ENCODE data around the gene PPP1R12A. TPM values are rescaled to one million over a fixed set of nuclear protein-coding genes. Genes with fewer than 3 reads are reported as not detected.
"Not testable (repeated sequence)": the region's sequence is repeated elsewhere in the genome, so short reads cannot be mapped to it uniquely, and the experiment has no call there.

The PPP1R12A gene
- total RNA-seq: 56.9 and 86.9 TPM in 2 replicates

DNA sequence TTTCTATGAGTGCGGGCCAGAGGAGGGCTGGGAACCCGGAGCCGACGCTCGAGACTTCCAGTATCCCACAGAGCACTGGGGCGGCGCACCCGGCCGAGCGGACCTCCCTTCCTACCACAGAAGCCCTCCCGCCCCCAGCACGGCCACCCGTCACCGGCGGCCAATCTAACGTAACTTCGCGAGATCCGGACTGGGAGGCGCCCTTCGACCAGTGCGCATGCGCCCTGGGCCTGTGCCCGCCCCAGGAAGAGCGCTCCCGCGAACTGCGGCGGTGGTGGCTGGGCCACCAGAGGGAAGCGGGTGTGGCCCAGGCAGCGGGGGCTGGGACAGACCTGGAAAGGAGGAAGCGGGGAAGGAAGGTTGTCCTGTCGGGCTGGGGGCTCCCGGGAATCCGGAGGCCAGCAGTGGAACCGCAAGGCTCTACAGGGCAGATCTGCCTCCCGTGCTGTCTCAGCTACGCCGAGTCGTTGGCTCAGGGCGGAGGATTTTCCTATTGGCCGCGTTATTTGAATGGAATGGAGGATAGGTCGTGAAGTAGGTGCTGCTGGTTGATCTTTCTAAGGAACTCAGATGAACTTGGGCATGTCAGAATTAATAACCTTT, at the start of gene PPP1R12A:
TSS of gene PPP1R12A (minus strand) at position 77 of the 603 bp plus-strand sequence. CDS start 166 bp downstream, outside the sequence.
- DNase-seq (ENCODE audit: low read depth): peak; percentile 88
- H3K4me3 ChIP-seq (ENCODE audit: low read depth, low read length): peak within 1 kb of the TSS; percentile 86
- H3K27me3 ChIP-seq (ENCODE audit: control insufficient read depth, insufficient read depth, low read length): no peaks in the 10 kb centered on the region
- no peaks in the 10 kb centered on the region for H3K36me3 ChIP-seq (ENCODE audit: control insufficient read depth, insufficient read depth, low read length)
- FAIRE-seq: no peak
- TF ChIP-seq, protein P1, sequence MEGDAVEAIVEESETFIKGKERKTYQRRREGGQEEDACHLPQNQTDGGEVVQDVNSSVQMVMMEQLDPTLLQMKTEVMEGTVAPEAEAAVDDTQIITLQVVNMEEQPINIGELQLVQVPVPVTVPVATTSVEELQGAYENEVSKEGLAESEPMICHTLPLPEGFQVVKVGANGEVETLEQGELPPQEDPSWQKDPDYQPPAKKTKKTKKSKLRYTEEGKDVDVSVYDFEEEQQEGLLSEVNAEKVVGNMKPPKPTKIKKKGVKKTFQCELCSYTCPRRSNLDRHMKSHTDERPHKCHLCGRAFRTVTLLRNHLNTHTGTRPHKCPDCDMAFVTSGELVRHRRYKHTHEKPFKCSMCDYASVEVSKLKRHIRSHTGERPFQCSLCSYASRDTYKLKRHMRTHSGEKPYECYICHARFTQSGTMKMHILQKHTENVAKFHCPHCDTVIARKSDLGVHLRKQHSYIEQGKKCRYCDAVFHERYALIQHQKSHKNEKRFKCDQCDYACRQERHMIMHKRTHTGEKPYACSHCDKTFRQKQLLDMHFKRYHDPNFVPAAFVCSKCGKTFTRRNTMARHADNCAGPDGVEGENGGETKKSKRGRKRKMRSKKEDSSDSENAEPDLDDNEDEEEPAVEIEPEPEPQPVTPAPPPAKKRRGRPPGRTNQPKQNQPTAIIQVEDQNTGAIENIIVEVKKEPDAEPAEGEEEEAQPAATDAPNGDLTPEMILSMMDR (IDR thresholded peaks at IDR 0.05; ENCODE audit: insufficient read depth, low read length, severe bottlenecking): peak; percentile 18

DNA sequence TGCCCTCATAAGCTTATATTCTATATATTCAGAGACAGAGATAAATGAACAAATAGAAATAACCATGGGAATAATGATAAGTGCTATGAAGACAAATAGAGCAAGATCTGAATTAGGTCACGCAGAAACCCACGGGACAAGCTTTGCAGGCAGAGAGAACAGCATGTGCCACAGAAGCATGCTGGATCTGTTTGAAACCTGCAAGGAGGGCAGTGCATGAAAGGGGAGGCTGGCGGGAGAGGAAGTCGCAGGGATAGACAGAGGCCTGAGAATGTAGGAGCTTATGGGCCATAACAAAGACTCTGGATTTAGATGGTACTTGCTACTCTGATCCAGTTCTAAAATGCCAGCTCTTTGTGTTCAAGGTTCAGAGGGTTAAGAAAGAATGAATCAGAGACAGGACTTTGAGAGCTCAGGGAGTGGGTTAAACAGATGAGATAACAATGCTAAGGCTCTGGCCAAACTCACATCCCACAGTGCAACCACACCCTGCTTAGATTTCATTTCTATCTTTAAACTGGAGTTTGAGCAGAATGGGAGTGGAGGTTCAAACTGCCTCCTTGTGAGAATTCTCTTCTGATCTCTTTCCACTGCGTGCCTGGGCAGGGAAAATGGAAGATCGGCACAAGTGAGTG, 49.2 kb upstream of the PPP1R12A start:
- no peak overlapping the region for H3K4me3 ChIP-seq (ENCODE audit: low read depth, low read length)
- peak; percentile 25 for DNase-seq (ENCODE audit: low read depth)
- no peaks in the 10 kb centered on the region for H3K36me3 ChIP-seq (ENCODE audit: control insufficient read depth, insufficient read depth, low read length)
- TF ChIP-seq, protein P1 (IDR thresholded peaks at IDR 0.05; ENCODE audit: insufficient read depth, low read length, severe bottlenecking): no peak
- no peak for FAIRE-seq
- H3K27me3 ChIP-seq (ENCODE audit: control insufficient read depth, insufficient read depth, low read length): no peaks in the 10 kb centered on the region

DNA sequence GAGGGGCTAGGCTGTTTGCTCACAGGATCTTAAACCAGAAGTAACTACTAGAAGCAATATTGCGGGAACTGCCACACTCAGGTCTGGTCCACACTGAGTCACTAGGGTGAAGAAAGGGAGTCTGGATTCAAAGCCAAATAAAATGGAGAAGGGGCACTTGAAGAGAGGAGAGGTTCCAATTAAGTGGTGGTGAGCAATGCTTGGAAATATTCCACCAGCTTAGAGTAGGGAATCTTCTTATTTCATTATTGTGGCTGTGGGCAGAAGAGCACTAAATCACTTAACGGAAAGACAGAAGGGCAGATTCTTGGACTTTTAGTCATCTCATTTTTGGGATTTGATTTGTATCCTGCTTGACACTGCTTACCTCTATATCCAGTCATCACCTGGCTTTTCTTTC, 48.6 kb upstream of the PPP1R12A start:
- no peak for FAIRE-seq
- H3K4me3 ChIP-seq (ENCODE audit: low read depth, low read length): no peak overlapping the region
- DNase-seq (ENCODE audit: low read depth): peak; percentile 9
- no peaks in the 10 kb centered on the region for H3K27me3 ChIP-seq (ENCODE audit: control insufficient read depth, insufficient read depth, low read length)
- H3K36me3 ChIP-seq (ENCODE audit: control insufficient read depth, insufficient read depth, low read length): no peaks in the 10 kb centered on the region
- TF ChIP-seq, protein P1 (IDR thresholded peaks at IDR 0.05; ENCODE audit: insufficient read depth, low read length, severe bottlenecking): no peak

DNA sequence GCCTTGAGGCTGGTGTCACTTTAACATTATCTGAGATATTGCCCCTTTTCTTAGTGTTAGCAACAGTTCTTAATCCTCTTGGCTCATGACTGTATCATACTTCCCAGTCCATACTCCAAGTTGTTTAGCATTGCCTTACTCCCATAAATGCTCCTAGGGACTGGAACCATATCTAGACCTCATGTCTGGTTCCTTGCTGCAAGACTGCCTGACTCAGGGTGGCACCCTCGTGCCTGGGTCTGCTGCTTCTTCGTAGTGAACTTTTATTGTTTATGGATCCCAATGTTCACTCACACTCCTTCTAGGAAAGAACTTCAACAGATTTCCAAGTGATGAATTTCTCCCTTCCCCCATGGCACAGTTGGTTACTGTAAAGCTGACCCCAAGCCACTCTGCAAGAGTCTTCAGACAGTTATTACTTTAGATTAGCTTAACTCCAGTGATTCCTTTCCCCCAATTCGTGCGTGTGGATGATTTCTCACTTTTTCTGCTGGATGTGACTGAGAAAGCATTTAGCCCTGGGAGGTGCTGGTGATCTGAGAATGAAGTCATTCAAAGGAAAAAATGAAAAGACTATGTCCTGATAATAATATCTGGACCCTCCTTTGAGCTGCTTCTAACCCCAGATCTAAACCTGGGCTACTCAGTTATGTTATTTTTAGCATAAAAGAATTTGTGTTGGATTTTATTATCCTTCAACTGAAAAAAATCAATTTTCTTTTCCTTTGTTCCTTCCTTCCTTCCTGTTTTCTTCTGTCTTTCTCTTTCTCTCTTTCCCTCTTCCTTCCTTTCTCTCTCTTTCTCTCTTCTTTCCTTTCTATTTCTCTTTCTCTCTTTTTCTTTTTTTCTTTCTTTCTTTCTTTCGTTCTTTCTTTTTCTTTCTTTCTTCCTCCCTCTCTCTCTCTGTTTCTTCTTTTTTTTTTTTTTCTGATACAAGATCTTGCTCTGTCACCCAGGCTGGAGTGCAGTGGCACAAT, 47.5 kb upstream of the PPP1R12A start:
- DNase-seq (ENCODE audit: low read depth) (no peak), FAIRE-seq (no peak)
- TF ChIP-seq, protein P1 (IDR thresholded peaks at IDR 0.05; ENCODE audit: insufficient read depth, low read length, severe bottlenecking): no peak
- H3K4me3 ChIP-seq (ENCODE audit: low read depth, low read length): no peak overlapping the region
- no peaks in the 10 kb centered on the region for H3K27me3 ChIP-seq (ENCODE audit: control insufficient read depth, insufficient read depth, low read length)
- no peaks in the 10 kb centered on the region for H3K36me3 ChIP-seq (ENCODE audit: control insufficient read depth, insufficient read depth, low read length)

DNA sequence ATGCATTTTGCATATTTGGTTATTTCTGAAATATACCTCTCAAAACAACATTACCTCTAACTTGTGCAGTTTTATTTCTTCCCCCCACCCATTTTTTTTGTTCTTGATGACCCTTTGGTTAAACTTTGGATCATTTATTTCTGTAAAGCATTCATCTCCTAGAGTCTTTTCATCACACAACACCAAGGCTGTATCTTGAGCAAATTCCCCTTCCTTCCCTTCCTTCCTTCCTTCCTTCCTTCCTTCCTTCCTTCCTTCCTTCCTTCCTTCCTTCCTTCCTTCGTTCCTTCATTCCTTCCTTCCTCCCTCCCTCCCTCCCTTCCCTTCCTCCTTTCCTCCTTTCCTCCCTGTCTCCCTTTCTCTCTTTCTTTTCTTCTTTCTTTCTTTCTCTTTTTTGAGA, 43.8 kb upstream of the PPP1R12A start:
- no peak for DNase-seq (ENCODE audit: low read depth)
- TF ChIP-seq, protein P1 (IDR thresholded peaks at IDR 0.05; ENCODE audit: insufficient read depth, low read length, severe bottlenecking): no peak
- Histone ChIP-seq H3K27me3 (ENCODE audit: control insufficient read depth, insufficient read depth, low read length) (no peaks in the 10 kb centered on the region), H3K36me3 (ENCODE audit: control insufficient read depth, insufficient read depth, low read length) (no peaks in the 10 kb centered on the region), H3K4me3 (ENCODE audit: low read depth, low read length) (no peak overlapping the region)
- no peak for FAIRE-seq

DNA sequence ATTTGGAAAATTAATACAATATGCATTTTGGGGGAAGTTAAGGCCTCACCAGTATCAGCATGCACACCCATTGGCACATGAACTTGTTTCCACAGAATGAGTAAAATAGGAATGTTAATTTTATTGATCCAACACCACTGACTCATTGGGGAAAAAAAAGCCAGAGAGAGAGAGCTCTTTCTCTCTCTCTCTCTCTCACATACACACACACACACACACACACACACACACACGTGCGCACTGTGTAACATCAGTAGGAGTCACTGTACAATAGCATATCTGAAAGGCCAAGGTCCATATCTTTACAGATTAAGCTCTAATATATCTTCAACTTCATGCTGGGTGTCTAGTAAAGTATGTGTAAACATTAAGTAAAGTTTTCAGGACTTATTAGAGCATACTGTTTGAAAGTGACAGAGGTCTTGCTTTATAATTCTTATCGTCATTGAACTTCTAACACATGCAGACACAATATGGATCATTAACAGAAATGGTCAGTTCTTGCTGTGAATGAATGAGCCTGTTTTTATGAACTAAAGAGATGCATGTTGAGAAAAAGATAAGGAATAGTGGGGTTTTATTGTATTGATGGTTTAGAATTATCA, 43.1 kb upstream of the PPP1R12A start:
- H3K27me3 ChIP-seq (ENCODE audit: control insufficient read depth, insufficient read depth, low read length); H3K4me3 ChIP-seq (ENCODE audit: low read depth, low read length); FAIRE-seq; H3K36me3 ChIP-seq (ENCODE audit: control insufficient read depth, insufficient read depth, low read length): not testable (repeated sequence)
- peak; percentile 47 for DNase-seq (ENCODE audit: low read depth)

All from bronchial epithelial cell (primary cell).